ENCODE results near the gene ZNF320. TPM values are rescaled to one million over a fixed set of nuclear protein-coding genes. Genes with fewer than 3 reads are reported as not detected.
"Not testable (repeated sequence)": the region's sequence is repeated elsewhere in the genome, so short reads cannot be mapped to it uniquely, and the experiment has no call there.

Gene ZNF320
- 10.2 and 12.6 TPM in 2 replicates for total RNA-seq
- 6.3 TPM for polyA plus RNA-seq (2012)

DNA sequence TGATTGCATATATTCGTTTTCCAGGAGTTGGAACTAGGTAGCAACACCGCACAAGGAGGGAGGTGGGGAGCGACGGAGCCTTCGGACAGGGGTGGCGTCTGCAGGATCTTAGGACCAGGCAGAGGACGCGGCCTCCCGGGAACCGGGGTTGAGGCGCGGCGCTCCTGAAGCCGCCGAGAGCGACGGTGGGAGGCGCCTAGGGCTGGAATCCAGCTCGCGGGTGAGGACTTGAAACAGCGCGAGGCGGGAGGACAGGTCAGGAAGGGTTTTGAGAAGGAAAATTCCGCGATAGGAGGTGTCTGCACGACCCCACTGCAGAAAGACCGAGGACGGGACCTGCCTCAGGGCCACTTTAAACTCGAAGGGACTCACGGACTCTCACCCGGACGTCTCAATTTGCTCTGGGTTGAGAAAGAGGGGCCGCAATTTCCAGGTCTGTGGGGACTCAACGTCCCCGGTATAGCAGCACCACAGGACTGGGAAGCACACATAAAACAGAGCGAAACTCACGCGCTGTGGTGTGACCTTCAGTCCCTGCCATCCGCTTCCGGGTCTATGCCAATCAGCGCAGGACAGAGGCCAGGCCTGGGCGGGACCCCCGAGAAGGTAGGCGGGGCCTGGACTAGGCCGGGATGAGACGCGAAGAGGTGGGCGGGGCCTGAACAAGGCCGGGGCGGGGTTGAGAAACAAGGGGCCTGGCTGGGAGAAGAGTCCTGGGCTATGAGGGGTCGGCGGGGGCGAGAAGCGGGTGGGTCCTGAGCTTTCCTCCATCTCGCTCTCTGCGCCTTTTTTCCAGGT, at the start of gene ZNF320:
TSS of gene ZNF320 (minus strand) at position 498 of the 798 bp plus-strand sequence. CDS start 7,380 bp downstream, outside the sequence.
- DNase-seq (ENCODE audit: low read depth) = peak; percentile 88

DNA sequence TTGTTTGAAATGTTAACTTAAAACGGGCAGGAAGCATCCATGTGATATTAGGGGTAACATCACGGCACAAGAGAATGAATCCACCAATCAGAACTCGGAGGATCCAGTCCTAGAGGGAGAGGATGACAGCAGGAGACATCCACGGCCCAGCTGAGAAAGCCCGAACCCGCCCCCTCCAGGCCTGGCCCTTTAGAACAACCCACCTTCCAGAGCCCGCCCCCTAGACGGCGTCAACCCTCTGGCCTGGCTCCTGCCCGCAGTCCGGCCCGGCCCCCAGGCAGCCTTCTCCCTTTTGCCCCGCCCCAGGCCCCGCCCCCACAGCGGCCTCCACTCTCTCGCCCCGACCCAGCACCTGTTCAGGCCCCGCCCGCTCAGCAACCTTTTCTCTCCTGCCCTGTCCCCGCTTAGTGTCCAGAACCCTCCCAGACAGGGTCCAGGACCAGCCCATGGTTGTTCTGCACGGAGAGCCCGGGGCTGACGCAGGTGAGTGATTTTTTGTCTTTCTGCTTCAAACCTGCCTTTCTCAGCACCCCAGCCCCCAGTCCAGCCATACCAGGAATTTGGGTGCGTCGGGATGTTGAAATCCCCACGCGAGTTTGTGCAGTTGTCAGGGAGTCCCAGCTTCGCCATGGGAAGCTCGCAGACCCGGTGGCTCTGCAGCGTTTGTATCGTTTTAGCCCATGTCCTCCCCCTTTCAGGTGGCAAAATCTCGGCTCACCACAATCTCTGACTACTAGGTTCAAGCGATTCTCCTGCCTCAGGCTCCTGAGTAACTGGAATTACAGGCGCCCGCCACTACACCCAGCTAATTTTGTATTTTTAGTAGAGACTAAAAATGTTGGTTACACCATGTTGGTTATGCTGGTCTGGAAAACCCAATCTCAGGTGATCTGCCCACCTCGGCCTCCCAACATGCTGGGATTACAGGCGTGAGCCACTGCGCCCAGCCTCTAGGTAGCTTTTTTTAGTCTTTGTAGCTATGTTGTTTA, 49.2 kb upstream of the ZNF320 start:
- no peak for DNase-seq (ENCODE audit: low read depth)

DNA sequence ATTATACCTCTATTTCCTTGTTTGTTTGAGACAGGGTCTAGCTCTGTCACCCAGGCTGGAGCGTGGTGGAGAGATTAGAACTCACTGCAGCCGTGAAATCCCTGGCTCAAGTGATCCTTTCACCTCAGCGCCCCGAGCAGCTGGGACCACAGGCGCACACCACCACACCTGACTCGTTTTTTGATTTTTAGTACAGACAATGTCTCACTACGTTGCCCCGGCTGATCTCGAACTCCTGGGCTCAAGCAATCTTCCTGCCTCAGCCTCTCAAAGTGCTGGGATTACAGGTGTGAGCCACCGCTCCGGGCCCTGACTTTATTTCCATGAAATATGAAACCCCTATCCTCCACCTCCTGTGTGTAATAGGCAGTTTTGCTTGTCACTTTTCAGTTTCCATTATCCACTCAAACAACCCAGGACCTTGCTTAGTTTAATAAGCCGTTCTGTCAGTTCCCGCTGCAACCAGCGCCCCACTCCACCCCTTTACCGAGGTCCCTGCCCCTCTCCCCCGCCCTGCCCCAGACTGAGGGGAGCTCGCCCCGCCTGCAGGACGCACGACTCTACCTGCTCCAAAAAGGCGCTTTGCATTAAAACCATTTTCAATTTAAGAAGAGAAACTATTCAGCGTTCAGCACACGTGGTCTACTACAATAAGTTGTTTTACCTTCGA, 48.4 kb upstream of the ZNF320 start:
- DNase-seq (ENCODE audit: low read depth) = no peak

DNA sequence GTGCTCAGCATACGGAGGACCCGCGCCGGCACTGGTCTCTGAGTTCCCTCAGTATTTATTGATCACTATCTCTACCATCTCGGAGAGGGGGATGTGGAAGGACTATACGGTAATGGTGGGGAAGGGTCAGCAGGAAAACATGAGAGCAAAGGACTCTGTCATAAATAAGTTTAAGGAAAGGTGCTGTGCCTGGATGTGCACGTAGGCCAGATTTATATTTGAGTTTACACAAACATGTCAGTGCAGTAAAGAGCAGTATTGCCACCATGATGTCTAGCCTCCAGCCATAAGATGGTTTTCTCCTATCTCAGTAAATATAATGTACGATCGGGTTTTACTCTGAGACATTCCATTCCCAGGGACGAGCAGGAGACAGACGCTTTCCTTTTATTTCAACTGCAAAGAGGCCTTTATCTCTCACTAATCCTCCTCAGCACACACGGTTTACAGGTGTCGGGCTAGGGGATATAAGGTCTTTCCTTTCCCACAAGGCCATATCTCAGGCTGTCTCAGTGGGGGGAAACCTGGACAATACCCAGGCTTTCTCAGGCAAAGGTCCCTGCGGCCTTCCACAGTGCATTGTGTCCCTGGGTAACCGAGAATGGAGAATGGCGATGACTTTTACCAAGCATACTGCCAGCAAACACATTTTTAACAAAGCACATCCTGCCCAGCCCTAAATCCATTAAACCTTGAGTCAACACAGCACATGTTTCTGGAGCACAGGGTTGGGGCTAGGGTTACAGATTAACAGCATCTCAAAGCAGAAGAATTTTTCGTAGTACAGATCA, 47.5 kb upstream of the ZNF320 start:
- DNase-seq (ENCODE audit: low read depth) = not testable (repeated sequence)

DNA sequence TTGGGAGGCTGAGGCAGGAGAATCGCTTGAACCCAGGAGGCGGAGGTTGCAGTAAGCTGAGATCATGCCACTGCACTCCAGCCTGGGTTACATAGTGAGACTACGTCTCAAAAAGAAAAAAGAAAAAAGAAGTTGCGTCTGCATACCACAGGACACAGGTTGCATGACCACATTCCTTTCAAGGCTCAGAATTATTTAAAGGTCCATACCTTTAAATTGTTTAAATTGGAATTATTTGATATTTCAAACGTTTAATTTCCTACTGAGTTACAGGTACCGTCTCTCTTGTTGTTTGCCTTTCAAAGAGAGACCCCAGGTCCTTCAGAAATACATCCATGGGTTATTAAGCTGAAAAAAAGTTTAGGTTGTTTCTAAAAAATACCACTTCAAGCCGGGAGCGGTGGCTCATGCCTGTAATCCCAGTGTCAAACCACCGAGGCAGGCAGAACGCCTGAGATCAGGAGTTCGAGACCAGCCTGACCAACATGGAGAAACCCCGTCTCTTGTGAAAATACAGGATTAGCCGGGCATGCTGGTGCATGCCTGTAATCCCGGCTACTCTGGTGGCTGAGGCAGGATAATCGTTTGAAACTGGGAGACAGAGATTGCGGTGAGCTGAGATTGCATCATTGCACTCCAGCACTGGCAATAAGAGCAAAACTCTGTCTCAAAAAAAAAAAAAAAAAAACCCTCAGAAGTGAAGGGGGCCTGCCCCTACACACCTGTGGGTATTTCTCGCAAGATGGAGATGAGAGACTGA, 46.6 kb upstream of the ZNF320 start:
- no peak for DNase-seq (ENCODE audit: low read depth)

DNA sequence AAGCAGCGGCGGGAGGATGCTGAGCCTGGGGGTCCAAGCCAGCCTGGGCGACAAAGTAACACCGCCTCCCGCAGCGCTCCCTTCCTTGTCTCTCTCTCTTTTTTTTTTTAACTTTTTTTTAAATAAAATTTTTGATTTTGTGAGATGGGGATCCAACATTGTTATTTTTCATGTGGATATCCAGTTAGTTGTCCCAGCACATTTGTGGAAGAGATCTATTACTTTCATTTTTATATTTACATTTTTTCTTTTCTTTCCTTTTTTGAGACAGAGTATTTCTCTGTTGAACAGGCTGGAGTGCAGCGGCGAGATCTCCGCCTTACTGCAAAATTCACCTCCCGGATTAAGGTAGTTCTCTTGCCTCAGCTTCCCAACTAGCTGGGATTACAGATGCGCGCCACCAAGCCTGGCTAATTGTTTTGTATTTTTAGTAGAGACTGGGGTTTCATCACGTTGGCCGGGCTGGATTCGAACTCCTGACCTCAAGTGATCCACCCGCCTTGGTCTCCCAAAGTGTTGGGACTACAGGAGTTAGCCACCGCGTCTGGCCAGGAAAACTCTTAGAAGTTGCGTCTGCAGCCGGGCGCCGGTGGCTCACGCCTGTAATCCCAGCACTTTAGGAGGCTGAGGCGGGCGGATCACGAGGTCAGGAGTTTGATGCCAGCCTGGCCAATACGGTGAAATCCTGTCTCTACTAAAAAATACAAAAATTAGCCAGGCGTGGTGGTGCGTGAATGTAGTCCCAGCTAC, 45.9 kb upstream of the ZNF320 start:
- no peak for DNase-seq (ENCODE audit: low read depth)

DNA sequence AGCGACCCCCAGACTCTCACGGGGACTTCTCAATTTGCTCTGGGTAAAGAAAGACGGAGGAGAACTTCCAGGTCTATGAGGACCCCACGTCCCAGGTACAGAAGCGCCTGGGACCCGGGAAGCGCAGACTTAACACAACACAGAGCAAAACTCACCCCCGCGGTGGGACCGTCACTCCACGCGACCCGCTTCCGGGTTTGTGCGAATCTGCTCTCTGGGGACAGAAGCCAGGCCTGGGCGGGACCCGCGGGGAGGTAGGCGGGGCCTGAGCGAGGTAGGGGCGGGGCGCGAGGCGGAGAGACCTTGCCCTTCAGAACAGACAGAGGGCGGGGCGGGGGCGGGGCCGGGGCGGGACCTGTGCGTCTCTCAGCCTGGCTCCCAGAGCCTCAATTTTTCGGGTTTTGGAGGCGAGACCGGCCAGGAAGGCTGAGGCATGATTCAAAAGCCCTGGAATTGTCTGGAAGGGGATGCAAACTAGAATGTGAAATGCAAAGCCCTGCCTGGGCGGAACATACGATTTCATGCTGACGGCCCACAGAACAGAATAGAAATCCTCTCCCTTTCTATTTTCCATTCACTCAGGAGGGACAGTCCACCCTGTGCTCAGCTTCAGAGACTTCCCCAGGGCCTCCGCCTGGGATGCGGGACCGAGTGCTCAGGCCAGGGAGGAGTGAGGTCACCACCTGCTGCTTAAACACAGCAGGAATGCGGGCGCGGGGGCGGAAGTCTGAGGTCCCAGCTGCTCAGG, 45.1 kb upstream of the ZNF320 start:
- peak; percentile 81 for DNase-seq (ENCODE audit: low read depth)

DNA sequence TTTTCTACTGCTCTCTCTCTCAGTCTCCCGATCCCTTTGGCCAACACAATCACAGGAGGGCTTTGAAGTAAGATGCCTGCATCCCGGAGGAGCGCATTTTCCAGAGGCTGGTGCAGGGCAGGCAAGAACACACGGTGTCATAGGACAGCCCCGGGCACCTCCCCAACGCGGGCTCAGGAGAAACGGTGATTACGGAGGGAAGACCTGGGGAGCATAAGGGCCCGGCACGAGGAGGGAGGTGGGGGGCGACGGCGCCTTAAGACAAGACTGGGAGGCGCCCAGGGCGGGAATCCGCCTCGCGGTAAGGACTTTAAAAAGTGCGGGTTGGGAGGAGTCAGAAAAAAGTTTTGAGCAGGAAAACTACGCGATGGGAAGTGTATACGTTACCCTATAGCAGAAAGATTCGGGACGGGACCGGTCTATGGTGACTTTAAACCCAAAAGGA, 44.5 kb upstream of the ZNF320 start:
- DNase-seq (ENCODE audit: low read depth) = peak; percentile 26

DNA sequence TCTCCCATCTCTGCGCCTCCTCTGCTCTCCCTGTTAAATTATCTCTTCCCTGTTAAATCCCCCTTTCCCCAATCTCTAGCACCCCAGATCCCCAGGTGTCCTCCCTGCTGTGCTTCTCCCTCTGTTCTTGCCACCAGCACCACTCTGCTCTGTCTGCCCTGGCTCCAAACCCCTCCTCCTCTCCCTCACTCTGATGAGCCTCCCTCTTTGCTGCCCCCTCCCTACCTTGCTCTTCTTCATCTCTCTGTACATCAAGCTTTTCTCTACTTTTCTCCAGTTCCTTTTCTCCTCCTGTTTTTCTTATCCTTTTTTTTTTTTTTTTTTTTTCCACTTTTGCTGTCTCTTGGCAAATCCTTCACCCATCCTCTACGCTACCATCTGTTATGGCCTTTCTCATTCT, 44.1 kb upstream of the ZNF320 start:
- not testable (repeated sequence) for DNase-seq (ENCODE audit: low read depth)

DNA sequence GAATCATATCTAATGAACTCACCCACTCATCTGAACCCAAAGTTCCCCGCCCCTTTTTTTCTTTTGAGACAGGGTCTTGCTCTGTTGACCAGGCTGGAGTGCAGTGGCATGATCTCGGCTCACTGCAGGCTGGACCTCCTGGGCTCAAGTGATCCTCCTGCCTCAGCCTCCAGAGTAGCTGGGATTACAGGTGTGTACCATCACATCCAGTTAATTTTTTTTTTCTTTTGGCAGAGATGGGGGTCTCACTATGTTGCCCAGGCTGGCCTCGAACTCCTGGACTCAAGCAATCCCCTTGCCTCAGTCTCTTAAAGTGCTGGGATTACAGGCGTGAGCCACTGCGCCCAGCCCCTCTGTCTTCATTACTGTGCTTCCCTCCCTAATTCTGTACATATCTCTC, 43.5 kb upstream of the ZNF320 start:
- not testable (repeated sequence) for DNase-seq (ENCODE audit: low read depth)

DNA sequence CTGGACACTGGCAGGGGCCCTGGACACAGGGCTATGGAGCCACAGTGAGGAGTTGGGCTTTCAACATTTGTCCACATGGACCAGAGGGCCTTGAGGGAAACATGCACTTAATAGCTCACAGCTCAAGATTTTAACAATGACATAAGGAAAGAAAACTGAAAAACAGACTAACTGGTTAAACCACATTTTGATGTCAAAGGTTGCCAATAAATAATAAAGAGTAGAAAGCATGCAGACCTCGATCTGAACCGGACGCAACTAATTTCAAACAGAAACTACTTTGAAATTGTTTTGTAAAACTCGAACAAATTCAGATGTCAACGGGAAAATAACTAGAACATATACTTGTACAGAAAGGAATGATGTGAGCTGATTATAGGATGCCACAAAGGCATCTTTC, 41.3 kb upstream of the ZNF320 start:
- DNase-seq (ENCODE audit: low read depth) = no peak

DNA sequence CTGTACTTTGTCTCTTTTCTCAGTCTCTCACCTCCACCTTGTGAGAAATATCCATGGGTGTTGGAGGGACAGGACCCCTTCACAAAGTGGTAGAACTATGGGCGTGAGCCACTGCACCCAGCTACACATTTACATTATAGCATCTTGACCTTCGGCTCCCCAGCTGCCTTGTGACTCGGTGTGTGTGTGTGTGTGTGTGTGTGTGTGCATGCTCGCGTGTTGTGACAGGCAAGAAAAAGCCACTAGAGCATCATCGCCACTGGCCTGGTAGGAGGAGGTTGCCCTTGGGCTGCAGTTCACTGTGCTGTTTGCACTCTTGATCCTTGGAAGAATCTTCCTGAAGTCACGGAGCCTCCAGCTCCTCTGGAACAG, 39.5 kb upstream of the ZNF320 start:
- no peak for DNase-seq (ENCODE audit: low read depth)

DNA sequence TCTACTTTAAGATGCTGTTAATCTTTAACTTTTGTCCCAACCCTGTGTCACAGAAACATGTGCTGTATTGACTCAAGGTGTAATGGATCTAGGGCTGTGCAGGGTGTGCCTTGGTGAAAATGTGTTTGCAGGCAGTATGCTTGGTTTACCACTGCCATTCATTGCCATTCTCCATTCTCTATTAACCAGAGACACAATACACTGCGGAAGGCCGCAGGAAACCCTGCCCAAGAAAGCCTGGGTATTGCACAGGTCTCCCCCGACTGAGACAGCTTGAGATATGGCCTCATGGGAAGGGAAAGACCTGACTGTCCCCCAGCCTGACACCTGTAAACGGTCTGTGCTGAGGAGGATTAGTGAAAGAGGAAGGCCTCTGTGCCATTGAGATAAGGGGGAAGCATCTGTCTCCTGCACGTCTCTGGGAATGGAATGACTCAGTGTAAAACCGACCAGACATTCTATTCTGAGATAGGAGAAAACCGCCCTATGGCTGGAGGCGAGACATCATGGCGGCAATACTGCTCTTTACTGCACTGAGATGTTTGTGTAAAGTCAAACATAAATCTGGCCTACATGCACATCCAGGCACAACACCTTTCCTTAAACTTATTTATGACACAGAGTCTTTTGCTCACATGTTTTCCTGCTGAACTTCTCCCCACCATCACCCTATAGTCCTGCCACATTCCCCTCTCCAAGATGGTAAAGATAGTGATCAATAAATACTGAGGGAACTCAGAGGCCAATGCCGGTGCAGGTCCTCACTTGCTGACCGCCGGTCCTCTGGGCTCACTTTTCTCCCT, 38.9 kb upstream of the ZNF320 start:
- DNase-seq (ENCODE audit: low read depth) = no peak

DNA sequence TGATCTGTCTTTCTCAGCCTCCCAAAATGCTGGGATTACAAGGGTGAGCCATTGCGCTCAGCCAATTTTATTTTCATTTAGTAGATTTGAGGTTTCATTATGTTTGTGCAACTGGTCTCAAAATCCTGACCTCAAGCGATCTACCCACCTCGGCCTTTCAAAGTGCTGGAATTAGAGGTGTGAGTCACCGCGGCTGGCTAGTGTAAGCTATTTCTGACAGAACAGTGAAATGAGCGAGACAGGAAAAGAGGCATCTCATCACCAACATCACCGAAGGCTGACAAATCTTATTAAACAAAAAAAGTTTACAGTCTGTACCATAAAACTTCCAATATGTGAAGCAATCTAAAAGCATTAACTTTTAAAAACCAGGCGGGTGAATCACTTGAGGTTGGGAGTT, 38.0 kb upstream of the ZNF320 start:
- DNase-seq (ENCODE audit: low read depth) = peak; percentile 65

DNA sequence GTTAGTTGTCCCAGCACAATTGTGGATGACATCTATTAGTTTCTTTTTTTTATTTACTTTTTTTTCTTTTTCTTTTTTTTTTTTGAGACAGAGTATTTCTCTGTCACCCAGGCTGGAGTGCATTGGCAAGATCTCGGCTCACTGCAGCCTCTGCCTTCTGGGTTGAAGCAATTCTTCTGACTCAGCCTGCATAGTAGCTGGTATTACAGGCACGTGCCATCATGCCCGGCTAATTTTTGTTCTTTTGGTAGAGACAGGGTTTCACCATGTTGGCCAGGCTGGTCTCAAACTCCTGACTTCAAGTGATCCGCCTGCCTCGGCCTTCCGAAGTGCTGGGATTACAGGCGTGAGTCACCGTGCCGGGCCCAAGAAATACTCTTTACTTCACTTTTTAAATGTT, 27.2 kb upstream of the ZNF320 start:
- not testable (repeated sequence) for DNase-seq (ENCODE audit: low read depth)

DNA sequence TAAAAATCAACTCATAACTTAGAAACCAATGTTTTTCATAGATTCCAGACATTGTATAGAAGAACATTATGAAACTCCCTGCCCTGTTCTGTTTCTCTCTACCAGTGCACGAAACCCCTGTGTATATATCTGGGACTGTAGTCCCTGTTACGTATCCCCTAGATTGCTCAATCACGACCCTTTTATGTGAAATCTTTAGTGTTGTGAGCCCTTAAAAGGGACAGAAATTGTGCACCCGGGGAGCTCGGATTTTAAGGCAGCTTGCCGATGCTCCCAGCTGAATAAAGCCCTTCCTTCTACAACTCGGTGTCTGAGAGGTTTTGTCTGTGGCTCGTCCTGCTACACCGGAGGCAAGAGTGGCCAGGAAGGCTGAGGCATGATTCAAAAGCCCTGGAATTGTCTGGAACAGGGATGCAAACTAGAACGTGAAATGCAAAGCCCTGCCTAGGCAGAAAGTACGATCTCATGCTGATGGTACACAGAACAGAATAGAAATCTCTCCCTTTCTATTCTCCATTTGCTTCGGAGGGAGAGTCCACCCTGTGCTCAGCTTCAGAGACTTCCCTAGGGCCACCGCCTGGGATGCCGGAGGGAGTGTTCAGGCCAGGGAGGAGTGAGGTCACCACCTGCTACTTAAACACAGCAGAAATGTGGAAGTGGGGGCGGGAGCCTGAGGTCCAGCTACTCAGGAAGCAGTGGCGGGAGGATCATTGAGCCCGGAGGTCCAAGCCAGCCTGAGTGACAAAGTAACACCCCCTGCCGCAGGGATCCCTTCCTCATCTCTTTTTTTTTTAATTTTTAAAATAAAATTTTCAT, 26.6 kb upstream of the ZNF320 start:
- no peak for DNase-seq (ENCODE audit: low read depth)
